Gastroesophageal sphincter (tissue), 3 donors: ENCODE data around the gene TMEM164.

Experiments used
- POLR2A ChIP-seq, 2 donors: fragments of 450-650 bp; IDR thresholded peaks; one replicate each; pipeline ENCODE4 v1.6.1; 2017; ENCODE audit warnings: antibody characterized with exemption in 2 of 2, mild to moderate bottlenecking in 2 of 2, moderate library complexity in 1 of 2
- POLR2AphosphoS5 ChIP-seq: sonication (generic); formaldehyde crosslinking; IDR thresholded peaks from one replicate; pipeline ENCODE4 v1.6.1; 2017; ENCODE audit warnings: antibody characterized with exemption
- TF ChIP-seq, protein P1 (sequence below), 4 experiments: fragments of 200-600 bp in 2 of 4; fragments of 450-650 bp in 2 of 4; sonication (generic) in 1 of 4; IDR thresholded peaks; one replicate each; pipeline ENCODE4 v1.5.1; 2017 to 2019; ENCODE audit warnings: antibody characterized with exemption in 4 of 4, mild to moderate bottlenecking in 2 of 4, moderate library complexity in 2 of 4

GRCh38 chrX:110087485-110088356 is 84.8 kb downstream of the TMEM164 start:
- TF ChIP-seq POLR2A (IDR thresholded peaks at IDR 0.05), result no peak
- TF ChIP-seq, protein P1, sequence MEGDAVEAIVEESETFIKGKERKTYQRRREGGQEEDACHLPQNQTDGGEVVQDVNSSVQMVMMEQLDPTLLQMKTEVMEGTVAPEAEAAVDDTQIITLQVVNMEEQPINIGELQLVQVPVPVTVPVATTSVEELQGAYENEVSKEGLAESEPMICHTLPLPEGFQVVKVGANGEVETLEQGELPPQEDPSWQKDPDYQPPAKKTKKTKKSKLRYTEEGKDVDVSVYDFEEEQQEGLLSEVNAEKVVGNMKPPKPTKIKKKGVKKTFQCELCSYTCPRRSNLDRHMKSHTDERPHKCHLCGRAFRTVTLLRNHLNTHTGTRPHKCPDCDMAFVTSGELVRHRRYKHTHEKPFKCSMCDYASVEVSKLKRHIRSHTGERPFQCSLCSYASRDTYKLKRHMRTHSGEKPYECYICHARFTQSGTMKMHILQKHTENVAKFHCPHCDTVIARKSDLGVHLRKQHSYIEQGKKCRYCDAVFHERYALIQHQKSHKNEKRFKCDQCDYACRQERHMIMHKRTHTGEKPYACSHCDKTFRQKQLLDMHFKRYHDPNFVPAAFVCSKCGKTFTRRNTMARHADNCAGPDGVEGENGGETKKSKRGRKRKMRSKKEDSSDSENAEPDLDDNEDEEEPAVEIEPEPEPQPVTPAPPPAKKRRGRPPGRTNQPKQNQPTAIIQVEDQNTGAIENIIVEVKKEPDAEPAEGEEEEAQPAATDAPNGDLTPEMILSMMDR (IDR thresholded peaks at IDR 0.05), result no peak
- no peak for TF ChIP-seq POLR2AphosphoS5
